Stimulated activated naive CD8-positive, alpha-beta T cell treated with anti-CD3 and anti-CD28 coated beads, Interleukin-15, amount 100 ng/mL, for 72 hours (primary cell): ENCODE results near the gene NR2F1.
"Not testable (repeated sequence)": the region's sequence is repeated elsewhere in the genome, so short reads cannot be mapped to it uniquely, and the experiment has no call there.

ENCODE experiments used
- ATAC-seq: fragments of 150-1000 bp; cut with Tn5 transposase; 2 replicates; pipeline ENCODE4 v1.10.0; 2021; ENCODE audit warnings: mild to moderate bottlenecking, moderate library complexity
- DNase-seq, 2 donors: peaks; one replicate each; pipeline ENCODE4 v3.0.0; 2021 to 2022
- H3K27ac Mint-ChIP-seq, 2 donors: one replicate each; pipeline ENCODE4 v1.8.0; 2022; ENCODE audit warnings: mild to moderate bottlenecking in 2 of 2, mixed read lengths in 2 of 2, moderate library complexity in 2 of 2
- H3K27me3 Mint-ChIP-seq: one replicate; pipeline ENCODE4 v1.8.0; 2022; ENCODE audit warnings: mixed read lengths
- H3K4me1 Mint-ChIP-seq: one replicate; pipeline ENCODE4 v1.8.0; 2022; ENCODE audit warnings: mild to moderate bottlenecking, mixed read lengths
- H3K4me3 Mint-ChIP-seq, 2 donors: one replicate each; pipeline ENCODE4 v1.8.0; 2022; ENCODE audit warnings: mild to moderate bottlenecking in 2 of 2, mixed read lengths in 2 of 2, moderate library complexity in 1 of 2
- H3K9me3 Mint-ChIP-seq, 2 donors: one replicate each; pipeline ENCODE4 v1.8.0; 2022; ENCODE audit warnings: mixed read lengths in 2 of 2

Gene NR2F1

GRCh38 chr5:93582677-93583438 is at the start of gene NR2F1:
TSS of gene NR2F1 (plus strand) at chr5:93583222. CDS start at chr5:93585024, 1,802 bp downstream.
- Mint-ChIP-seq H3K9me3 (no peaks in the 10 kb centered on the region), H3K4me3 (peak within 1 kb of the TSS in 1 of 2 donors; percentile 58), H3K27me3 (peaks cover 20% of the 10 kb centered on the region), H3K4me1 (peaks cover 50% of the 10 kb centered on the region), H3K27ac (no peak within 1 kb of the TSS)
- ATAC-seq = peak; percentile 48
- no peak for DNase-seq

GRCh38 chr5:93545872-93546271 is 37.1 kb upstream of the NR2F1 start:
- ATAC-seq = no peak
- no peak for DNase-seq
- no peaks in the 10 kb centered on the region for H3K4me1 Mint-ChIP-seq

GRCh38 chr5:93549594-93549993 is 33.4 kb upstream of the NR2F1 start:
- H3K4me1 Mint-ChIP-seq, H3K27me3 Mint-ChIP-seq, ATAC-seq, H3K9me3 Mint-ChIP-seq, DNase-seq, H3K27ac Mint-ChIP-seq, H3K4me3 Mint-ChIP-seq: not testable (repeated sequence)

More at GRCh38 chr5:93545872-93546271, 37.1 kb upstream of the NR2F1 start:
- Mint-ChIP-seq H3K9me3 (no peaks in the 10 kb centered on the region), H3K27ac (no peak overlapping the region), H3K4me3 (no peak overlapping the region), H3K27me3 (peaks cover 22% of the 10 kb centered on the region)

GRCh38 chr5:93557021-93557604 is 25.9 kb upstream of the NR2F1 start:
- H3K27me3 Mint-ChIP-seq = peaks cover 22% of the 10 kb centered on the region
- no peak for DNase-seq
- ATAC-seq = no peak
- no peaks in the 10 kb centered on the region for H3K9me3 Mint-ChIP-seq
- no peak overlapping the region for H3K4me3 Mint-ChIP-seq
- no peaks in the 10 kb centered on the region for H3K4me1 Mint-ChIP-seq
- H3K27ac Mint-ChIP-seq = no peak overlapping the region

- DNase-seq = no peak
- no peak overlapping the region for H3K27ac Mint-ChIP-seq
- peaks cover 14% of the 10 kb centered on the region for H3K4me1 Mint-ChIP-seq
- peaks cover 8% of the 10 kb centered on the region for H3K27me3 Mint-ChIP-seq
- no peaks in the 10 kb centered on the region for H3K9me3 Mint-ChIP-seq
- H3K4me3 Mint-ChIP-seq = no peak overlapping the region
- ATAC-seq = no peak
Observed at GRCh38 chr5:93566091-93566490, 16.9 kb upstream of the NR2F1 start.

GRCh38 chr5:93567424-93567823 is 15.6 kb upstream of the NR2F1 start:
- peaks cover 27% of the 10 kb centered on the region for H3K4me1 Mint-ChIP-seq
- no peak overlapping the region for H3K4me3 Mint-ChIP-seq
- H3K9me3 Mint-ChIP-seq = no peaks in the 10 kb centered on the region
- H3K27me3 Mint-ChIP-seq = peaks cover 8% of the 10 kb centered on the region
- ATAC-seq (no peak), DNase-seq (no peak)
- no peak overlapping the region for H3K27ac Mint-ChIP-seq

GRCh38 chr5:93569300-93570160 is 13.5 kb upstream of the NR2F1 start:
- Mint-ChIP-seq H3K27ac (no peak overlapping the region), H3K4me1 (peaks cover 43% of the 10 kb centered on the region), H3K27me3 (peaks cover 8% of the 10 kb centered on the region), H3K9me3 (no peaks in the 10 kb centered on the region), H3K4me3 (peak overlapping the region; percentile 55 to 57)
- DNase-seq = no peak
- no peak for ATAC-seq

- Mint-ChIP-seq H3K4me3 (peak overlapping the region; percentile 57 to 75), H3K27me3 (peaks cover 8% of the 10 kb centered on the region), H3K9me3 (no peaks in the 10 kb centered on the region), H3K27ac (no peak overlapping the region), H3K4me1 (peaks cover 43% of the 10 kb centered on the region)
- peak; percentile 33 to 40 for DNase-seq
- ATAC-seq = peak; percentile 80
Observed at GRCh38 chr5:93570294-93571113, 12.5 kb upstream of the NR2F1 start.

- Mint-ChIP-seq H3K27me3 (peaks cover 8% of the 10 kb centered on the region), H3K4me3 (peak overlapping the region; percentile 57 to 75), H3K9me3 (no peaks in the 10 kb centered on the region), H3K27ac (no peak overlapping the region), H3K4me1 (peaks cover 43% of the 10 kb centered on the region)
- no peak for ATAC-seq
- no peak for DNase-seq
Observed at GRCh38 chr5:93571114-93571949, 11.7 kb upstream of the NR2F1 start.

GRCh38 chr5:93572101-93572607 is 10.9 kb upstream of the NR2F1 start:
- H3K4me3 Mint-ChIP-seq = peak overlapping the region; percentile 57 to 64
- peaks cover 7% of the 10 kb centered on the region for H3K27me3 Mint-ChIP-seq
- ATAC-seq = peak; percentile 7
- H3K27ac Mint-ChIP-seq = no peak overlapping the region
- DNase-seq = no peak
- peaks cover 43% of the 10 kb centered on the region for H3K4me1 Mint-ChIP-seq
- H3K9me3 Mint-ChIP-seq = no peaks in the 10 kb centered on the region

- Mint-ChIP-seq H3K27ac (no peak overlapping the region), H3K4me1 (peaks cover 43% of the 10 kb centered on the region), H3K9me3 (no peaks in the 10 kb centered on the region), H3K4me3 (peak overlapping the region; percentile 37 to 64), H3K27me3 (peaks cover under 1% of the 10 kb centered on the region)
- DNase-seq (no peak), ATAC-seq (no peak)
Observed at GRCh38 chr5:93572608-93573353, 10.2 kb upstream of the NR2F1 start.

- Mint-ChIP-seq H3K4me3 (peak overlapping the region in 1 of 2 donors; percentile 64), H3K9me3 (no peaks in the 10 kb centered on the region), H3K27me3 (no peaks in the 10 kb centered on the region), H3K27ac (peak overlapping the region in 1 of 2 donors; percentile 65), H3K4me1 (peaks cover 52% of the 10 kb centered on the region)
- ATAC-seq = no peak
- DNase-seq = no peak
Observed at GRCh38 chr5:93573354-93574351, 9.4 kb upstream of the NR2F1 start.
